MM.1S (cell line): ENCODE results near the gene TMEM200A.

Experiments
- EZH2 ChIP-seq: fragments of 300-600 bp; sonication (generic); optimal IDR thresholded peaks from 2 replicates; pipeline ENCODE3; 2017; ENCODE audit warnings: low read depth, mild to moderate bottlenecking, antibody characterized with exemption, low read length, mixed read lengths
- TF ChIP-seq, protein P1 (sequence below): fragments of 300-600 bp; sonication (generic); IDR thresholded peaks from 2 replicates; pipeline ENCODE4 v1.5.1; 2016; ENCODE audit warnings: antibody characterized with exemption, low read length, mixed read lengths

DNA sequence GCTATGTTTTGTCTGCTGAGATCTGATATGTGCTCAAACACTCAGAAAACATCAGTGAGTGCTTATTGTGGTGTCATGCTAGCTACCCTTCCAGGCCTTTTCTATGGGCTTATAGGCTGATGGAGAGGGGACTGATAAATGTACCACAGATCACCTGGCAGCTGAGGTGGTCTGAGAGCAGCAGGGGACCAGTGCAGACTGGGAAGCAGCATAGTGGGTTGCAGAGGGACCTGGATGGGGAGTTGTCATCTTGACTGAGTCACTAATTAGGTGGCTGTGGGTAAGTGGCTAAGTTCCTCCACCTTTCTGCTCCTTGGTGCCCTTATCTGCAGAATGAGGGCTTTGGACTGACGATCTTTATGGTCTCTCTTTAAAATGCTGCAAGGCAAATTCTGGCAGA lies 2.8 kb downstream of the TMEM200A start:
- TF ChIP-seq, protein P1, sequence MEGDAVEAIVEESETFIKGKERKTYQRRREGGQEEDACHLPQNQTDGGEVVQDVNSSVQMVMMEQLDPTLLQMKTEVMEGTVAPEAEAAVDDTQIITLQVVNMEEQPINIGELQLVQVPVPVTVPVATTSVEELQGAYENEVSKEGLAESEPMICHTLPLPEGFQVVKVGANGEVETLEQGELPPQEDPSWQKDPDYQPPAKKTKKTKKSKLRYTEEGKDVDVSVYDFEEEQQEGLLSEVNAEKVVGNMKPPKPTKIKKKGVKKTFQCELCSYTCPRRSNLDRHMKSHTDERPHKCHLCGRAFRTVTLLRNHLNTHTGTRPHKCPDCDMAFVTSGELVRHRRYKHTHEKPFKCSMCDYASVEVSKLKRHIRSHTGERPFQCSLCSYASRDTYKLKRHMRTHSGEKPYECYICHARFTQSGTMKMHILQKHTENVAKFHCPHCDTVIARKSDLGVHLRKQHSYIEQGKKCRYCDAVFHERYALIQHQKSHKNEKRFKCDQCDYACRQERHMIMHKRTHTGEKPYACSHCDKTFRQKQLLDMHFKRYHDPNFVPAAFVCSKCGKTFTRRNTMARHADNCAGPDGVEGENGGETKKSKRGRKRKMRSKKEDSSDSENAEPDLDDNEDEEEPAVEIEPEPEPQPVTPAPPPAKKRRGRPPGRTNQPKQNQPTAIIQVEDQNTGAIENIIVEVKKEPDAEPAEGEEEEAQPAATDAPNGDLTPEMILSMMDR, result no peak
- no peak for TF ChIP-seq EZH2
